Measurements from ENCODE around the gene ARIH2.
A peak's percentile ranks its signal among the peaks of the same experiment; 100 is the strongest.

The ARIH2 gene

GRCh38 chr3:49013738-49014660, 95.4 kb downstream of the ARIH2 start:
- peak; percentile 60 for TF ChIP-seq CTCF (IDR thresholded peaks at IDR 0.05)

DNA sequence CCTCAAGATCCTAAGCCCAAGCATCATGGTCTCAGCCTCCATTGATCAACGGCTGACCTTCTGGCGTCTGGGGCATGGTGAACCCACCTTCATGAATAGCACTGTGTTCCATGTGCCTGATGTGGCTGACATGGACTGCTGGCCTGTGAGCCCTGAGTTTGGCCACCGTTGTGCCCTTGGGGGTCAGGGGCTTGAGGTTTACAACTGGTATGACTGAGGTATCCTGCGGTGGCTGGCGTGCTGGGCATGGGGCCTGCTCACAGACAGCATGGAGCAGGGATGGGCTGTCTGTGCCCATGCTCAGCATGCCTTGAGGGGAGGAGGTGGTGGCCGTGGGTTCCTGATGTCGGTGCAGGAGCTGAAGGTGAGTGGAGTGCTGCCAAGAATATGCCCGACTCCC, 96.4 kb downstream of the ARIH2 start:
- TF ChIP-seq CTCF (IDR thresholded peaks at IDR 0.05) = no peak

- TF ChIP-seq CTCF (IDR thresholded peaks at IDR 0.05) = no peak
Observed at GRCh38 chr3:49015765-49016164, 97.1 kb downstream of the ARIH2 start.

GRCh38 chr3:49016414-49017228, 98.0 kb downstream of the ARIH2 start:
- TF ChIP-seq CTCF (IDR thresholded peaks at IDR 0.05) = no peak

- no peak for TF ChIP-seq CTCF (IDR thresholded peaks at IDR 0.05)
Observed at GRCh38 chr3:49017229-49017970, 98.8 kb downstream of the ARIH2 start.

DNA sequence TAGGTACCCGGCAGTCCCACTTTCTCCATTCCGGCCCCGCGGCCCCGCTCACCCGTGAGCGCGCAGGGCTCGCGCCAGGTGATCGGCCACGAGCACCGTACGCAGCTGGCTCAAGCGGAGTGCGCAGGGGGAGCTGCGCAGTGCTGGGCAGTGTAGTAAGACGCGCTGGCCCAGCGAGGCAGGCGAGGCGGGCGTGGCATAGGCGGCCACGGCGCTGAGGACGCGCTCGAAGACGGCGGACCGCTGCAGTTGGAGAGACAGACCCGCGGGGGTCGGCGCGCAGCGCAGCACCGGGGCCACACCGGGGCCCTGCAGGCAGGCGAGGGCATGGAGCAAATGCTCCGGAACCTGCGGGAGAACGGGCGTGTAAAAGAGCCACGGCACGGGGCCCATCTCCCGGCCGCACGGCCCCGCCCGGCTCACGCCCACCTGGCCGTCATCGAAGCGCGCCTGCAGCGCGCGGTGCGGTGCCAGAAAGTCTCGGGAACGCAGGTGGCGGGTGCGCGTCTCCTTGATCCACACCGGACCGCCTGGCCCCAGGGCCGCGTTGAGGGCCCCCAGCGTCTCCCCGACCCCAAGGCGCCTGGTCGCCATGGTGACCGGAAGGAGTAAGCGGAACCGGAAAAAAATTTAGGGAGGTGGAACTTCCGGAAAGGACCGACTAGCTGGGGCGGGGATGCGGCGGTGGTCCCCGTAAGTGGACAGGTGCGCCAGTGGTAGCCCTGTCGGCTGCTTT, 99.5 kb downstream of the ARIH2 start, which contains the start of gene DALRD3:
Gene DALRD3 (minus strand): TSS at position 610 of the 736 bp plus-strand sequence. CDS start 16 bp downstream, at position 594.
- TF ChIP-seq CTCF (IDR thresholded peaks at IDR 0.05) = no peak

- no peak for TF ChIP-seq CTCF (IDR thresholded peaks at IDR 0.05)
Observed at GRCh38 chr3:49018707-49019006, 100.0 kb downstream of the ARIH2 start.

Data from LNCAP (cell line).